ENCODE data around the gene HERC3. TPM values are rescaled to one million over a fixed set of nuclear protein-coding genes. Genes with fewer than 3 reads are reported as not detected.
A peak's percentile ranks its signal among the peaks of the same experiment; 100 is the strongest.
"Not testable (repeated sequence)": the region's sequence is repeated elsewhere in the genome, so short reads cannot be mapped to it uniquely, and the experiment has no call there.

HERC3 gene
- total RNA-seq, 2 donors from 2014 or later: 41.9 to 45.9 TPM

DNA sequence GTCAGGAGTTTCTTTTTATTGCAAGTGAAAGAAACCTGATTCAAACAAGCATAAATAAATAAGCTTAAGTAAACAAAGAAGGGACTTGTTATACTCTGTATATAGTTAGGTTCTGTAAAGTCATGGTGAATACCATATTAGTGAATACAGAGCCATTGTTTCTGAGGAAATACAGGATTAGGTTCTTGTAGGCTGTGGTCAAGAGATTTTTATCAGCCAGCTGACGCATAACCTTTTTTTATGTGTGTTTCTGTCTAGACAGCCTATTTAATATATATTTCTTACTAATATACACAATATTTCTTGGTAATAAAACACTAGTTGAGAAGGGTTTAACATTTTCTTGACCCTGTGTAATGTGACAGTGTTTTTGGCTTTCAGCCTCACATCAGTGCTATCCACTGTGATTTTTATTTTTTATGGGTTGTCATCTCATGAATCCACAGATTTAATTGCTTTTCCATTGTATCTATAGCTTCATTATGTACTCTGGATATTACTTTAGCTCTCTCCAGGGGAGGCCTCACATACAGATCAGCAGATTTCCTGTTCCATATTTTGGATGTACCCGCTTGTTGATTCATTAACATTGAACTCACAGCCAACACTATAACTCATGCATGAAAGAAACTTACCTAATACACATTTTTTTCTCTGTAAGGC, 8.0 kb downstream of the HERC3 start:
- no peak for DNase-seq
- ATAC-seq: peak in 1 of 2 donors; percentile 27
- intact Hi-C loops (cut with DNase I): no loop called here

DNA sequence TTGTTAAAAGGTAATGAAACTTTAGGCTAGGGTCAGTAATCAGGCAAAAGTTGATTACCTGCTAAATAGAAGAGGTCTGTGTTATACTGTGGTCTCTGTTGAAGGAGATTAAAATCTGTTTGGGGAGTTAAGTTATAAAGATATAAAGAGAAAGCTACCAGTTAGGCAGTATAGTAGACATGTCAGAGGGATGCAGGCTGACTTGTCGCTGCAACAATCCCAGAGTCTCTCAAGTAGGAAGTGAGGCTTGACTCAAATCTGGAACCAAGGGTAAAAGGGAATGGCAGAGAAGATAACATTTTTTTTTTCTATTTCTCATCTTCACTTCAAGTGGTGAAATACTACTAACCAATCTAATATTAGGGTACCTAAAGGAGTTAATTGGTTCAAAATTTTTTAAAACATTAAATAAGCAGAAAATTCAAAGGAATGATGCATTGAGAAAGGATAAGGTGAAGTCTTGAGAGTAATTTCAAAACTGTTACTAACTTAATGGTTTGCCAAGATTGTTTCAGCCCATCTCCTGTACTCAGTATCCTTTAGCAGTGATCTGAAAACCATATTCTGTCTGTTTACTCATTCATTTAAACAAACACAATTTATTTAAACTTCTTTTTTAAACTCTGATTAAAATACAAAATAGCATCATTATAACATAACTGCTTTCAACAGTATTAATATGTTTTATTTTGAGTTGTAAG, 12.8 kb downstream of the HERC3 start:
- no peak for DNase-seq
- intact Hi-C loops (cut with DNase I): no loop called here
- no peak for ATAC-seq

DNA sequence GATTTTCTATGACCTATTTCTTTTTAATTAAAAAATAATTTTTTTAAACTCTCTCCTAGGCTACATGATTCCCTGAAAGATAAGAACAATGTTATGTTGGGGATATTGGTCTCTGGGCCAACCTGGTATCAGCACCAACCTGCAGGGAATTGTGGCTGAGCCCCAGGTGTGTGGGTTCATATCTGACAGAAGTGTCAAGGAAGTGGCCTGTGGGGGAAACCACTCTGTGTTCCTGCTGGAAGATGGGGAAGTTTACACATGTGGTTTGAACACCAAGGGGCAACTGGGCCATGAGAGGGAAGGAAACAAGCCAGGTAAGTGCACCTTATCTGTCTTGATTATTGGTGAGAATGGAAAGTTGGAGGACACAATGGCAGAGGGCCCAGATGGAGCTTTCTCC, 13.5 kb downstream of the HERC3 start:
- intact Hi-C loops (cut with DNase I): no loop called here
- ATAC-seq (no peak), DNase-seq (no peak)

DNA sequence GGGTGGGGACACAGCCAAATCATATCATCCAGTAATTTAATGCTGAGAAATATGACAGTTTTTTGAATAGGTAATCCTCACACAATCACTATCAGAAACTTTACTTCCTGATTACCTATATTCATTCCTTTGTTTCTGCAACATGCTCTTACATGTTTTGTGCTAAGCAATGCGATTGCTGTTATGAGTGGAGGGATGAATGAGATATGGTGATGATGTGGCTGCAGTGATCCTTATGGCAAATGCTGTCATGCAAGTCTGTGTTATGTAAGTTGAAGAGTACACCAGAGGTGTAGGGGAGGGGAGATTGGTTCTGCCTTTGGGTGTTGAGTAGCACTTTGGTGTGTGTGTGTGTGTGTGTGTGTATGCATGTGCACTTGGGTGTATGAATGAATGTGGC, 14.6 kb downstream of the HERC3 start:
- intact Hi-C loops (cut with DNase I): no loop called here
- ATAC-seq (no peak), DNase-seq (no peak)

DNA sequence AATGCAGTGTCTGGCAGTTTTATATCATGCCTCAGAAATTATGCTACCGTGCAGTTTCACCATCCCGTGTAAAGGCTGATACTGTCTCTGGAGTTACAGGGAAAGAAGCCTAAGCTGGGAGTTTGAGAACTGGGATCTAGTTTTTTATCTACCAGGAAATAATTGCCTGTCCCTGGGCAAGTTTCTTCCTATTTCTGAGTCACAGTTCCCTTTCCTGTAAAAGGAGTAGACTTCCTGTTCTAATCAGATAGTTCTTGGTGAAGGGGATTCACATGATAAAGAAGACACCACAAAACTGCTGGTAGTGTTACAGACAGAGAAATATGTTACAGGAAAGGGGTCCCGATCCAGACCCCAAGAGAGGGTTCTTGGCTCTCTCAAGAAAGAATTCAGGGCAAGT, 17.1 kb downstream of the HERC3 start:
- no peak for ATAC-seq
- no peak for DNase-seq
- intact Hi-C loops (cut with DNase I): no loop called here

DNA sequence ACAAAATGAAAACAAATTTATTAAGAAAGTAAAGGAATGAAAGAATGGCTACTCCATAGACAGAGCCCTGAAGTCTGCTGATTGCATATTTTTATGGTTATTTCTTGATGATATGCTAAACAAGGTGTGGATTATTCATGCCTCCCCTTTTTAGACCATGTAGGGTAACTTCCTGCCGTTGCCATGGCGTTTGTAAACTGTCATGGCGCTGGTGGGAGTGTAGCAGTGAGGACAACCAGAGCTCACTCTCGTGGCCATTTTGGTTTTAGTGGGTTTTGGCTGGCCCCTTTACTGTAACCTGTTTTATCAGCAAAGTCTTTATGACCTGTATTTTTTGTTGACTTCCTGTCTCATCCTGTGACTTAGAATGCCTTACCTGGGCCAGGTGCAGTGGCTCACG, 17.5 kb downstream of the HERC3 start:
- DNase-seq; ATAC-seq; intact Hi-C loops (cut with DNase I): not testable (repeated sequence)

DNA sequence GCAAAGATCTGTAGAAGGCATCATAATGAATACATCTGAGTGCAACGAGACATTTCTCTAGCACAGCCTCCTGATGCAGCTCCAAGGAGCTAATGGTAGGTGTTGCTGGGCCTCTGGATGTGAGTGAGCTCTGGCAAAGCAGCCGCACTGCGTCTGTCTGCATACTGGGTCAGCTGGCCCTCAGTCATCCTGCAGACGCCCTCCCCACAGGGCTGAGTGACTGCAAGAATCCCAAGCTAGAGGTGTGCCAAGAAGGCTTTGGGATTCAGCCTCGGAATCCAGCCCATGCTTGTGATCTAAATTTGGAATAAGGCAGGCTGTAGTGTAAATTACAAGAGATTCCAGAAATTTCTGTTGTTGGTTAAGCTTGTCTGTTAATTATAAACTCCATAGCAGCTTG, 18.5 kb downstream of the HERC3 start:
- ATAC-seq: peak; percentile 87 to 91
- peak; percentile 54 for DNase-seq
- intact Hi-C loops (cut with DNase I): no loop called here

DNA sequence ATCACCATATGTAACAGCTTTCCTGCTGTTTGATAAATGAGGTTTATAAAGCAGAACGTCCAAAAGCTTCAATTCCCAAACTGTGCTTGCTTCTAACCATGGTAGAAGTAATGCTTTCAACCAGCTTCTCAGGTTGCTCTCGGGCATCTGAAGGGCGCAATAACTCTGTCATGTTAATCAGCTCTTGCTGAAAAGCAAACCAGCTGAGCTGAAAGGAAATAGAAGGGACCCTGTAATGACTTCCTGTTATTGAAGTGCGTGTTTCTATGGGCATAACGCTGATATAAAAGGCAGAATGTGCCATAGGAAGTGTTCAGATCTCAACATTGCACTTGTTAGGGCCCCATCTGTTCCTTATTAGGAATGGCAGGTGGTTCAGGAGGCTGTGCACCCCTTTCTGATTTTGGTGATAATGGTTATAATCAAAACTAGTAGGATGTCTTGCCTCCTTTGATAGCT, 21.2 kb downstream of the HERC3 start:
- intact Hi-C loops (cut with DNase I): loop anchor here in 1 of 2 donors (2.0 kb wide), 1 partner anchor 21 kb away; the partner anchor contains the start of gene HERC3
- DNase-seq: no peak
- peak in 1 of 2 donors; percentile 32 for ATAC-seq

DNA sequence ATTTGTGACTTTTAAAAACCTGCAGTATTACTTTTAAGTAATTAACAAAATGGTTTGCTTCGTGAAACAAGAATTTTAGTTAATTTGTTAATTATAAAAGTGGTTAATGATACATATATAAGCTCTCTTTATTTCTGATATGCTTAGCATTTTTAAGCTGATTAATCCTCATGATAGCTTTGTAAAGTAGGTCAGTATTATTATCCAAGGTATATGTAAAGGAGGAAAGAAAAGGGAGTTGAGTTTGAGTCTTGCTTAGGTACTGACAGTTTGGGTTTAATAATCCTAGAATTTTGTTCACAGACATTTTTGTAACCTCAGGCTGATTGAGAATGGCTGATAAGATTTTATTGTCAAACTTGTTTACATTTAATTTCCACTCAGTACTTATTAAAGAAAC, 21.8 kb downstream of the HERC3 start:
- intact Hi-C loops (cut with DNase I): no loop called here
- DNase-seq (no peak), ATAC-seq (no peak)

DNA sequence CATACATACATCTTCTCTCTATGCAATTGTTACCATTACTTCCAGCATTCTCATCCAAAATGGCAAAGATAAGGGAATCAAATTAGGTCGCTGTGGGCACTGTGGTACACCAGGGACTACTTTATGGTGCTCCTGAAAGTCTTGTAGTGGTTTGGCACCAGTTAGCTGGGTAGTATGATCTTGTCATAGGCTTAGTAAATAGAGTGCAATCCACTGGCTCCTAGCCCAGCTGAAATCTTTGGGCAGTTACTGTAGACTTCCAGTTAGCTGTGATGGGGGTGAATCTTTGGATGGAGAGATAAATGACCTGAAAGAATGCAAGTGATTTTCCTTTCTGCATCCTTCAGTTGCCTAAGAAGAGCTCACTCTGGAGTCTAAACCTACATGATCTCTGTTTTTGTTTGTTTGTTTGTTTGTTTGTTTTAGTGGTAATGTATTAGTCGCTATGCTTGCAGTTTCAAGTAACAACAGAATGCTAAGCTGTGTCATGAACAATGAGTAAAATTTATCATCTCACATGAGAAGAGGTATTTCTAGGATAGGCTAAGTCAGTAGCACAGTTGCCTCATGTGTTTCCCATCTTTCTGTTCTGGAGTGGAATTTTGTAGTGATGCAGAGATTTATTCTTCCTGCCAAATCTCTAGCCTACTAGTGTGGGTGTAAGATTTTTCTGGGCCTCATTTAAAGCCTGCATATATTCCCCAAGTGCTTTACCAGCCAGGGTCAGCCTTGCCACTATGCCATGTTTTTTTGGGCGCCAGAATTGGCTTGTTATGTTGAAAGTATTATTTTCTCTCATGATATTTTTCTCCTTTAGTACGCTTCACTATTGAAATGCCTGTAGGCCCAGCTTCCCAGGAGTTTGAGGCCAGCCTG, 24.2 kb downstream of the HERC3 start:
- peak in 1 of 2 donors; percentile 68 for ATAC-seq
- intact Hi-C loops (cut with DNase I): no loop called here
- DNase-seq: no peak

DNA sequence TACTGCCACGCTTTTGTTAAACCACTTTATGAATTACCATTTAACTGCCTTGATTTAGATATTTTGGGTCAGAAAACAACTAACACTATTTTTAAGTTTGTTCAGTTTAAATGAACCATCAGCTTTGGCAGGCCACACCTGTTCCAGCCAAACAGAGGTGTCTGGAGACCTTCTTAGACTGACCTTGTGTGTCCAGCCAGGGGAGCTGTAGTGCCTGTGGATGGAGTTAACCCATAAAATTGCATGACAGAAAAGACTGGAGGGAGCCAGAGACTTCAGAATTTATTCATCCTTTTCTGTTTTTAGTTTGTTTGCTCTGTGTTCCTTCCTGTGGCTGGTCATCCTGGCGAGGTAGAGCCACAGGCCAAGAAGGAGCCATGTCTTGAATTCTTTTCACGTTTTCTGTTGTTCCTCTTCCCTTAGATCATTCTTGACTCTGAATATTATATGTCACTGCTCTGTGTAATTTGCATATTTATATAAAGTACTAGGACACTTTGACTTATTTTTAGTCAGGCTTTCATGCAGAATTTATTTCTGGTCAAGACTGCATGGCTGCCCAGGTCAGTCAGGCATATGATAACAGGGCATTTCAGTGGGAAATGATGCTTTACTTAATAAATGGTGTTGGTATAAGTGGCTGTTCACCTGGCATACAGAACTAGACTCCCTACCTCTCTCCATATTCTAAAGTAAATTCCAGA, 26.7 kb downstream of the HERC3 start:
- DNase-seq: no peak
- peak in 1 of 2 donors; percentile 61 for ATAC-seq
- intact Hi-C loops (cut with DNase I): no loop called here

DNA sequence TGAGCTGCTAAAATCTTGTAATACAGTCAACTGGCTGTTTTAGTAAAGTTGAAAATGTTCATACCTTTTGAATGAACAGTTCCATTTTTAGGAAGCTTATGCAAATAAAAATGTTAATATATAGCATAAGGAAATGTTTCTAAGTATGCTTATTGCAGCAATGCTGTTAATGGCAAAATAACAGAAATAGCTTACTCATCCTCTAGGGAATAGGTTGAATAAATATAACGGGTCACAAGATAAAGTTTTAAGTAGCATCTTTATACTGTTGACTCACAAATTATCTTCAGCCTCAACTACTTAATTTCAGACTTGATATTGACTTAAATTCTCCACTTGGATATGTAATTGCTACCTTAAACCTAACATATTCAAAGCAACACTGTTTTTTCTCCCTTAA, 27.7 kb downstream of the HERC3 start:
- intact Hi-C loops (cut with DNase I): no loop called here
- ATAC-seq (no peak), DNase-seq (no peak)

DNA sequence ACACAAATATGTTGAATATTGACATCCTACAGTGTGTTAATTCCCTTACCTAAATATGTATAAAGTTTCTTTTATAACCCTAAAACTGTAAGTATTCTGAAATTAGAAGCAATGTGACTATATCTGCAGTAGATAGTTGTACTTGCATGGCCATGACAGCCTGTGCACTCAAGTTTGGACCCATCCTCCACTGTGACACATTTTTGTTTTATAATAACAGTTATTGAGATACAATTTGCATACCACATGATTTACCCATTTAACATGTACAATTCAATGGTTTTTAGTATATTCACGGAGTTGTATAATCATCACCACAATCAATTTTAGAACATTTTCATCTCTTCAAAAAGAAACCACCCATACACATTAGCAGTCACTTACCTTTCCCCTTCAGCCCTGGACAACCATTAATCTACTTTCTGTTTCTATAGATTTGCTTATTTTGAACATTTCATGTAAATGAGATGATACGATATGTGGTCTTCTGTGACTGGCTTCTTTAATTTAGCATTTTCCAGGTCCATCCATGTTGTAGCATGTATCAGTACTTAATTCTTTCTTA, 29.6 kb downstream of the HERC3 start:
- intact Hi-C loops (cut with DNase I): no loop called here
- no peak for ATAC-seq

DNA sequence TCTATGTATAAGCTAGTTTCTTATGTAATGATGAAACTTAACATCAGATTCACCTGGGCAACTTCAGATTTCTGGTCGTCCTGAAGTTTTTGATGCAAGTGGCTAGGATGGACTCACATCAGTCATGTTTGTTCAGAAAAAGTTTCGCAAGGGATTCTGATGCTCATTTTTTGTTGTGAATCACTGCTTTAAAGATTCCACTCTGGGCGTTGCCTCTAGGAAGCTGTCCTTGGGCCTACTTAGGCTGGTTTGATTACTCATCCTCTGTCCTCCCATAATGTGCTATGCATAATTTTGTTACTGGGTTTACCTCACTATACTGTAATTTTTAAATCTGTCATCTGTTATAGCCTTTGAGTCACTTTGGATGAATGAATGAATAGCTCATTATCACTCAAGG, 30.8 kb downstream of the HERC3 start:
- intact Hi-C loops (cut with DNase I): no loop called here
- DNase-seq: no peak
- peak in 1 of 2 donors; percentile 95 for ATAC-seq

More for the DNA sequence above, 29.6 kb downstream of the HERC3 start:
- DNase-seq: no peak

DNA sequence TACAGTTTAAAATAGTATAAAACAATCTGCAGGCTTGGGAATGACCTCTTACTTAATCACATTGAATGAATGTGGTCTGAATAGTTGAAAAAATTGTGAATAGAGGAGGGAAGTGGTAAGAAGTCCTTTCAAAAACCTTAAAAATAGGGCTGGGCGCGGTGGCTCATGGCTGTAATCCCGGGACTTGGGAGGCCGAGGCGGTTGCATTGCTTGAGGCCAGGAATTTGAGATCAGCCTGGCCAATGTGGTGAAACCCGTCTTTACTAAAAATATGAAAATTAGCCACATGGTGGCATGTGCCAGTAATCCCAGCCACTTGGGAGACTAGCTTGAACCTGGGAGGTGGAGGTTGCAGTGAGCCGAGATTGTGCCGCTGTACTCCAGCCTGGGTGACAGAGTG, 36.5 kb downstream of the HERC3 start:
- no peak for ATAC-seq
- intact Hi-C loops (cut with DNase I): loop anchor here in 1 of 2 donors (5.0 kb wide), 1 partner anchor 46 kb away; no protein-coding TSS in a partner anchor
- DNase-seq: no peak

DNA sequence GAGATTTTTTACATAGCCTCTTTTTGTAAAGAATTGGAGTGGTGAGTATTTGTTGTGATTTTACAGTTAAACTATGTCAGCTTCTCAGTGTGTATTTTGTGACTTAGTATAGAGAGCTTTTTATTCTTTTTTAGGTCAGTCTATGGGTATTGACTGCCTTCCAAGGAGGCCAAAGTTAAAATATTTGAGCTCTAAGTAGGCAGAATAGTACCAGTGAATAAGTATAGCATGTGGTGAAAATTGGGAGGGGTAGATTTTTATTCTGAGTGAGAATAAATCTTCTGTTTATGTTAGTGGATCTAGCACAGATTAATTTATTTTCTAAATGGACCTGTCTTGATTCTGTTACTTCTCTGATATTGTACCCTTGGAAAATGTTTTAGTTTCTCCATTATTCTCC, 37.5 kb downstream of the HERC3 start:
- intact Hi-C loops (cut with DNase I): loop anchor here in 1 of 2 donors (5.0 kb wide), 1 partner anchor 48 kb away; no protein-coding TSS in a partner anchor
- DNase-seq (no peak), ATAC-seq (no peak)

DNA sequence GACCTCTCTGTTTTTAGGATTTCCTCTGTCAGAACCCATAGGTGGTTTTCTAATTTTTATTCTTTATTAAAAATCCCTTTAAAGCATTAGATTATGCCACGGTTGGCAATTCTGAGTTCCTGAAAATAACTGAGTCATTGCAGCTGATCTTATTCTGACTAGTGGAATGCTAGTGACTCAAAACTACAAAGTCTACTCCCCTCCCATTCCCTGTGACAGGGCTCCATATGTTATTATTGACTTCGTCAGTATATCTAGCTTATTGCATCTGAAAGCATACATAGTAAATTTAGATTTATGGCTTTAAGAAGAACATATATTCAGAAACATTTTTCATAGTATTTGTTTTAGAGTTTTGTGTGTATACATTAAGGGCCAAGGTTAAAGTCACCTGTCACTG, 38.5 kb downstream of the HERC3 start:
- intact Hi-C loops (cut with DNase I): no loop called here
- DNase-seq (no peak), ATAC-seq (peak in 1 of 2 donors; percentile 72)

DNA sequence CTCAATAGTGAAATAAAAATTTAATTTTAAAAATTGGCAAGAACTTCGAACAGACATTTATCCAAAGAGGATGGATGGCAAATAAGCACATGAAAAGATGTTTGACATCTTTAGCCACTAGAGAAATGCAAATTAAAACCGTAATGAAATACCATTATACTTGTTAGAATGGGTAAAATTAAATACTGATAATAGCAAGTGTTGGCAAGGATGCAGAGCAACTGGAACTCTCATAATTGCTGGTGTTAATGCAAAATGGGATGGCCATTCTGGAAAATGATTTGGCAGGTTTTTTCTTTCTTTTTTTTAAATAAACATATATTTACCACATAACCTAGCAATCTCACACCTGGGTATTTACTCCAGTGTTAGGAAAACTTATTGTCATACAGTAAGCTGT, 51.7 kb downstream of the HERC3 start:
- intact Hi-C loops (cut with DNase I): no loop called here
- DNase-seq (no peak), ATAC-seq (no peak)

DNA sequence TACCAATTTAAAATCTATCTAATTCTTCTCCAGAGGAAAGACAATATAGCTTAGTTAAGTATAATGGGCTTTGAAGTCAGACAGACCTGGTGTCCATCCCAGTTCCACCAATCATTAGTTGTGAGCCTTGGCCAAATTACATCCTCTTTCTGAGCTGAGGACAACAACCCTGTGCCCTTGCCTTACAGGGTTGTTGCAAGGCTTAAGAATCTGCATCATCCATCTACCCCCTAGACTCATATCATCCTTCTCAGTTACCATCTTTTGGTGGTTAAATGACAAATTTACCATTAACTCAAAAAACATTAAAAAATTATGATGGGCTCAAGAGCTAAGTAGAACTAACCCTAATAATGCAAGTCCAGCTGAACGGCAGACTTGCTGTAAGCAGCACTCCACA, 53.7 kb downstream of the HERC3 start:
- ATAC-seq (no peak), DNase-seq (no peak)
- intact Hi-C loops (cut with DNase I): no loop called here
